ENCODE results near the gene PRIMPOL.

PRIMPOL gene

DNA sequence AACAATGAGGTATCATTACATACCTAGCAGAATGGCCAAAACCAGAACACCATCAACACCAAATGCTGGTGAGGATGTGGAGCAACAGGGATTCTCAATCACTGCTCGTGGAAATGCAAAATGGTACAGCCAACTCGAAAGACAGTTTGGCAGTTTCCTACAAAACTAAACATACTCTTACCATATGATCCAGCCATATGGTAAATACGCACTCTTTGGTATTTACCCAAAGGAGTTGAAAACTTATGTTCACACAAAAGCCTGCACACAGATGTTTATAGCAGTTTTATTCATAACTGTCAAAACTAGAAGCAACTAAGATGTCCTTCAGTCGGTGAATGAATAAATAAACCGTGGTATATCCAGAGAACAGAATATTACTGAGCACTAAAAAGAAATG, 8.1 kb upstream of the PRIMPOL start:
- ChIA-PET POLR2A (no interaction called here), CTCF (no interaction called here)
- TF ChIP-seq, protein P1, sequence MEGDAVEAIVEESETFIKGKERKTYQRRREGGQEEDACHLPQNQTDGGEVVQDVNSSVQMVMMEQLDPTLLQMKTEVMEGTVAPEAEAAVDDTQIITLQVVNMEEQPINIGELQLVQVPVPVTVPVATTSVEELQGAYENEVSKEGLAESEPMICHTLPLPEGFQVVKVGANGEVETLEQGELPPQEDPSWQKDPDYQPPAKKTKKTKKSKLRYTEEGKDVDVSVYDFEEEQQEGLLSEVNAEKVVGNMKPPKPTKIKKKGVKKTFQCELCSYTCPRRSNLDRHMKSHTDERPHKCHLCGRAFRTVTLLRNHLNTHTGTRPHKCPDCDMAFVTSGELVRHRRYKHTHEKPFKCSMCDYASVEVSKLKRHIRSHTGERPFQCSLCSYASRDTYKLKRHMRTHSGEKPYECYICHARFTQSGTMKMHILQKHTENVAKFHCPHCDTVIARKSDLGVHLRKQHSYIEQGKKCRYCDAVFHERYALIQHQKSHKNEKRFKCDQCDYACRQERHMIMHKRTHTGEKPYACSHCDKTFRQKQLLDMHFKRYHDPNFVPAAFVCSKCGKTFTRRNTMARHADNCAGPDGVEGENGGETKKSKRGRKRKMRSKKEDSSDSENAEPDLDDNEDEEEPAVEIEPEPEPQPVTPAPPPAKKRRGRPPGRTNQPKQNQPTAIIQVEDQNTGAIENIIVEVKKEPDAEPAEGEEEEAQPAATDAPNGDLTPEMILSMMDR (IDR thresholded peaks at IDR 0.05; ENCODE audit: insufficient read depth, low read length, missing control alignments) = no peak
- no peak for DNase-seq (ENCODE audit: low read depth, low spot score)
- no peak overlapping the region for H3K4me3 ChIP-seq (ENCODE audit: low read depth, low read length)

DNA sequence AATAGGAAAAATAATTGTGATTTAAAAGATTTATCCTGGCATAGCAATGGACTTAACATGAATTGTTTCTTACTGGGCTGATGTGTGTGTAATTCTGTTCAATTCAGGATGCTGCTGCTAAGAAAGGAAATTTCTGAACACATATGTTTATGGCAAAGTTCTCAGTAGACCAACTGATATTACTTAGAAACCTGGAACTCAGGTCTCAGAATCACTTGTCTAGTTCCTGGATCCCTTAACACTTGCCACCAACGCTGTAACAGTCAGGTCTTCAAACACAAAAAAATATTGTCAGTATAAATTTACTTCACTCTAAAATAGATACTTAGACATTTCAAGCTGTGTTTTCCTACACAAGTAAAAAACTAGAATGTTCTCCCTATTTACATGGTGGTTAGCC, 5.8 kb upstream of the PRIMPOL start:
- no peak for DNase-seq (ENCODE audit: low read depth, low spot score)
- TF ChIP-seq, protein P1 (IDR thresholded peaks at IDR 0.05; ENCODE audit: insufficient read depth, low read length, missing control alignments) = no peak
- ChIA-PET CTCF (interaction anchor here (1.4 kb wide), 1 partner anchor 102 kb away, joined by 5 read pairs; no protein-coding TSS in a partner anchor), POLR2A (no interaction called here)
- H3K4me3 ChIP-seq (ENCODE audit: low read depth, low read length) = no peak overlapping the region

DNA sequence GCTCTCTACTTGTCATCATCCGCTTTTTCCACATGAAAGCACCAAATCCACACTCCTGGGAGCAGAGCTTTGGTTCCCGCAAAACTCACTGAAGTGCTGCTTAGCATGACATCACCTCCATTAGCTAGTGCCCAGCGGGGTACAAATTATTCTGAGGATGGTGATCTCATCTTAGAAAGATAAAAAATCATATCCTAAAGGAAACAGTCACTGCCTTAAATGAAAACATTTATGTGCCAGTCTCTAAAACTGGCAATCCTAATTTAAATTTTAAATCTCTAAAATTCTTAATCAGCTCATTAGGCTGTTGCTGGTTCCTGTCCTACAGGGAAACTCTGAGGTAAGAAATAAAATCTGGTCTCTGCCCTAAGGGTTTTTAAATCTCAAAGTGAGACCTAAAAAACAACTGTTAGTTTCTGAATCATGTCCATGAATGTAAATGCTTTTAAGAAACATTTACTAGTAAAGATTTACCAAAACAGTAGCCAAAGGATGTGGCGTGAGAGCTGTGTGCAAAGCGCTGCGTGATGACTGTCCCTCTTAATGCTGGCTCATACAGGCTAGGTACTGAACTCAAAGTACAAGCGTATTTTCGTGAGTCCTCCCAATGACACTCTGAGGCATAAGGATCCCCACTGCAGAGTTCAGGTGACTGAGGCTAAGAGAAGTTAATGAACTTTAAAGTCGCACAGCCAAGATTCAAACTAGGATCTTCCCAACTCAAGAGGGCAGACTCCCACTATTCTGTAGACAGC, 4.8 kb upstream of the PRIMPOL start:
- POLR2A ChIA-PET = no interaction called here
- no peak overlapping the region for H3K4me3 ChIP-seq (ENCODE audit: low read depth, low read length)
- DNase-seq (ENCODE audit: low read depth, low spot score) = no peak
- CTCF ChIA-PET = interaction anchor here (0.8 to 1.4 kb wide), 2 partner anchors 8 to 101 kb away, joined by 3 to 5 read pairs; no protein-coding TSS in a partner anchor
- TF ChIP-seq, protein P1 (IDR thresholded peaks at IDR 0.05; ENCODE audit: insufficient read depth, low read length, missing control alignments) = no peak

DNA sequence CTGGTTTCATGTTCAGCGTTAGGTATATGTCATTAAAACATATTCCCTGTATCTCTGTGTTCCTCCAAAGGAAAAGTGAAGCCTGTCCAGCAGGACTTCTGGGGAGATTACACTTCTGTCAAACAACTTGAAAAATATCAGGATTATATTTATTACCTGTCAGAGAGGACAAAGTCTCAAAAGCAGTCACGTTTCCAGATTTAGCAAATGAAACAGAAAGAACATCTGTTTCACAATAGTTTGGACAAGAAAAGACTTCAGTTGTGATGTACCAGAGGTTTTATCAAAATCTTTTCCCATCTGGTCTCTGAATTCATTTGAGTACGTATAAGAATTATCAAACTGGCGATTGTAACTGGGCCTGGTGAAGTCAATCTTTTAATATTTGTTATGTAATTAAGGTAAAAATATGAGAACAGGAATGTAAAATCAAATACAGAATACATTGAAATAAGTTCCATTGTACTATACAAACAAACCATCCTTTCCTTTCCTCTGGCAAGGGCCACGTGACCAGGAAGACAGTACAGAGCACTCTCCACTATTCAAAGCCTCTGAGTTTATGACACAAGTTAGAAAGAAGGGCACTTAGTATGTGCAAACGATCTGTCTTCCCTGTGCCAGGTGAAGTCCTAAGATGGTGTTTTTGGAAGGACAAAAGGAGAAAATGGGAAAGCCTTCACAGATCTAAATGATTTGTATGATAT, 3.5 kb upstream of the PRIMPOL start:
- no peak for DNase-seq (ENCODE audit: low read depth, low spot score)
- ChIA-PET CTCF (interaction anchor here (0.8 kb wide), 1 partner anchor 358 kb away, joined by 4 read pairs; no protein-coding TSS in a partner anchor), POLR2A (no interaction called here)
- H3K4me3 ChIP-seq (ENCODE audit: low read depth, low read length) = no peak overlapping the region
- TF ChIP-seq, protein P1 (IDR thresholded peaks at IDR 0.05; ENCODE audit: insufficient read depth, low read length, missing control alignments) = no peak

DNA sequence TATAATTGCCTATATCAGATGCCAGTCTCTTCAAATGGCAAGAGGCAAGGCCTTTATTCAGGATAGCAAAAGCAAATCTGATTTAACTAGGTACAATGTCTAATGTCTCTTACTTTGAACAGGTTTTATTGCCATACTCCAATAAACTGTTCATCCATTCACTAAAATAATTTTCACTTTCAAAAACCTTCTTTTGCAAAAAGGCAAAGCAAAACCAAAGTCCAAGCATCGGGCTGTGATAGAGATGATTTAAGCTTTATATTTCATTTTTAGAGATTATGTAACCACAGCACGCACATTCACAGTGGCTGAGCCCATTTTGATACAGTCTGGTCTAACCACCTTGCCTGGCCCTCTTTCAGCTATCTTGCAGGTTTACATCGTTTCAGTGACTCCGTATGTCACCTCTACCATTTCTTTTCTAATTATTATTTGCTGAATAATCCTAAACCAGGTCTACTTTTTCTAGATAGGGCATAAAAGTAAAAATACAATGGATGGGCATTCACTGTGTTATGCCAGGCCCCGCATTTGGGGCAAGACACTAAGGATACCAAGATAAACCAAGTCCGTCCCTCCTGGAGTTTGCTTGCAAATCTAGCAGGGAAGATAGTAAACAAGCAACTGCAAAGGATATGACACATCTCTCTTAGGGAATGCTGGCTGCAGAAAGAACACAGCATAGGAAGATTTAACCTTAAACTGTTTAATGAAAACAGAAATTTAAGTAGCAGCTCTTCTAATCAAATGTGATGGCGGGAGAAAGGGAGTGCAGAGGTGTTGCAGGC, 2.1 kb upstream of the PRIMPOL start:
- ChIA-PET CTCF (interaction anchor here (1.2 to 2.7 kb wide), 2 partner anchors 98 to 384 kb away, joined by 3 to 12 read pairs; no protein-coding TSS in a partner anchor), POLR2A (no interaction called here)
- H3K4me3 ChIP-seq (ENCODE audit: low read depth, low read length) = peak overlapping the region; percentile 75
- DNase-seq (ENCODE audit: low read depth, low spot score) = no peak
- TF ChIP-seq, protein P1 (IDR thresholded peaks at IDR 0.05; ENCODE audit: insufficient read depth, low read length, missing control alignments) = no peak

DNA sequence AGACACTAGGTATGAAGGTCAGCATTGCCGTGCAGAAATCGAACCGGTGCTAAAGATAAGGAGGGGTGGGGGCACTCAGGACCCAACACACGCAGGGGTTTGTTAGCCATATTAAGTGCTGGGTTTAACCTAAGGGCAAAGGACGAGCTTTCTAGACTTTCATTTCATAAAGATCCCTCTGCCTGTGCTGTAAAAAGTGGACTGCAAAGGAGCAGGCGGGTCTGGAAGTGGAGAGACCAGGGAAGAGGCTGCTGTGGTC, 1.6 kb upstream of the PRIMPOL start:
- TF ChIP-seq, protein P1 (IDR thresholded peaks at IDR 0.05; ENCODE audit: insufficient read depth, low read length, missing control alignments) = no peak
- H3K4me3 ChIP-seq (ENCODE audit: low read depth, low read length) = peak overlapping the region; percentile 75
- CTCF ChIA-PET = interaction anchor here (1.1 to 2.7 kb wide), 3 partner anchors 178 to 384 kb away, joined by 3 to 12 read pairs (median 5); partner anchors contain the start of gene ACSL1
- DNase-seq (ENCODE audit: low read depth, low spot score) = no peak
- POLR2A ChIA-PET = interaction anchor here (0.8 kb wide), 1 partner anchor 384 kb away, joined by 3 read pairs; no protein-coding TSS in a partner anchor

Data from AG04449 (cell line).